HEK293 (cell line): Measurements from ENCODE around the gene L3MBTL3.

ENCODE experiments used
- CTCF ChIA-PET: fragments of 350-600 bp; formaldehyde crosslinking; extraction: SDS; loops from one replicate; lab custom pipeline; 2021; ENCODE audit warnings: antibody characterized with exemption; lab: Yijun Ruan, JAX
- POLR2A ChIA-PET: fragments of 300-600 bp; formaldehyde crosslinking; extraction: SDS; loops from one replicate; lab custom pipeline; 2020; ENCODE audit warnings: antibody characterized with exemption, inconsistent platforms; lab: Yijun Ruan, JAX
- H3K27ac ChIP-seq: fragments of 200-500 bp; sonication (Bioruptor generic); 2 replicates; pipeline ENCODE4 v1.5.1; 2014; ENCODE audit warnings: low read depth, low read length, control low read depth, inconsistent platforms; ENCODE audit errors: extremely low read depth
- H3K36me3 ChIP-seq, 2 experiments: fragments of 200-500 bp in 1 of 2; sonication (Bioruptor generic) in 1 of 2; 1 replicate in 1 of 2; 2 replicates in 1 of 2; pipeline ENCODE4 v1.5.1; 2014 to 2017; ENCODE audit warnings: inconsistent platforms in 2 of 2, low read length in 2 of 2; ENCODE audit not compliant: control insufficient read depth in 2 of 2, insufficient read depth in 1 of 2
- H3K4me1 ChIP-seq: fragments of 200-500 bp; sonication (Bioruptor generic); 2 replicates; pipeline ENCODE4 v1.5.1; 2014; ENCODE audit warnings: mild to moderate bottlenecking, low read length, inconsistent platforms; ENCODE audit not compliant: control insufficient read depth, insufficient read depth
- H3K4me3 ChIP-seq: 2 replicates; pipeline ENCODE4 v1.5.1; 2011; ENCODE audit warnings: low read depth, mild to moderate bottlenecking, control low read depth, low read length, moderate library complexity
- H3K9me3 ChIP-seq: fragments of 200-500 bp; sonication (Bioruptor generic); 2 replicates; pipeline ENCODE4 v1.5.1; 2014; ENCODE audit warnings: low read depth, low read length, inconsistent platforms; ENCODE audit not compliant: control insufficient read depth, insufficient read depth
- GFI1B ChIP-seq: fragments of 450-650 bp; formaldehyde crosslinking; IDR thresholded peaks from 2 replicates; pipeline ENCODE4 v1.5.1; 2016; ENCODE audit warnings: missing biosample characterization, missing genetic modification characterization
- HIC1 ChIP-seq: fragments of 450-650 bp; formaldehyde crosslinking; IDR thresholded peaks from 2 replicates; pipeline ENCODE4 v1.5.1; 2016; ENCODE audit warnings: missing biosample characterization, missing genetic modification characterization
- PRDM4 ChIP-seq: fragments of 450-650 bp; formaldehyde crosslinking; IDR thresholded peaks from 2 replicates; pipeline ENCODE4 v1.5.1; 2017; ENCODE audit warnings: missing biosample characterization, missing genetic modification characterization
- REPIN1 ChIP-seq: fragments of 450-650 bp; formaldehyde crosslinking; IDR thresholded peaks from 2 replicates; pipeline ENCODE4 v1.5.1; 2017; ENCODE audit warnings: missing biosample characterization, missing genetic modification characterization, low read depth
- SP7 ChIP-seq: fragments of 450-650 bp; formaldehyde crosslinking; IDR thresholded peaks from 2 replicates; pipeline ENCODE4 v1.5.1; 2016; ENCODE audit warnings: missing biosample characterization, missing genetic modification characterization
- TCF7L2 ChIP-seq: IDR thresholded peaks from 2 replicates; pipeline ENCODE4 v1.6.1; 2011; ENCODE audit warnings: low read depth, mild to moderate bottlenecking, inconsistent platforms, low read length, moderate library complexity, borderline replicate concordance
- ZBTB11 ChIP-seq: fragments of 450-650 bp; formaldehyde crosslinking; conservative IDR thresholded peaks from 2 replicates; pipeline ENCODE4 v1.5.1; 2016; ENCODE audit warnings: low read depth, missing biosample characterization, missing genetic modification characterization
- ZBTB49 ChIP-seq: fragments of 450-650 bp; formaldehyde crosslinking; IDR thresholded peaks from 2 replicates; pipeline ENCODE4 v1.5.1; 2016; ENCODE audit warnings: missing biosample characterization, missing genetic modification characterization, low read depth
- ZFP69B ChIP-seq: fragments of 450-650 bp; formaldehyde crosslinking; IDR thresholded peaks from 2 replicates; pipeline ENCODE4 v1.5.1; 2016; ENCODE audit warnings: missing biosample characterization, missing genetic modification characterization
- ZNF132 ChIP-seq: fragments of 450-650 bp; formaldehyde crosslinking; IDR thresholded peaks from 2 replicates; pipeline ENCODE4 v1.5.1; 2017; ENCODE audit warnings: missing biosample characterization, missing genetic modification characterization, borderline replicate concordance
- ZNF138 ChIP-seq: fragments of 450-650 bp; formaldehyde crosslinking; IDR thresholded peaks from 2 replicates; pipeline ENCODE4 v1.5.1; 2016; ENCODE audit warnings: missing biosample characterization, missing genetic modification characterization, borderline replicate concordance
- ZNF214 ChIP-seq: fragments of 450-650 bp; formaldehyde crosslinking; IDR thresholded peaks from 2 replicates; pipeline ENCODE4 v1.5.1; 2017; ENCODE audit warnings: missing biosample characterization, mild to moderate bottlenecking, missing genetic modification characterization, borderline replicate concordance
- ZNF24 ChIP-seq: fragments of 450-650 bp; formaldehyde crosslinking; IDR thresholded peaks from 2 replicates; pipeline ENCODE4 v1.5.1; 2016; ENCODE audit warnings: missing biosample characterization, missing genetic modification characterization
- ZNF391 ChIP-seq: fragments of 450-650 bp; formaldehyde crosslinking; IDR thresholded peaks from 2 replicates; pipeline ENCODE4 v1.5.1; 2016; ENCODE audit warnings: low read depth, missing biosample characterization, missing genetic modification characterization, borderline replicate concordance
- ZNF501 ChIP-seq: fragments of 450-650 bp; formaldehyde crosslinking; IDR thresholded peaks from 2 replicates; pipeline ENCODE4 v1.5.1; 2016; ENCODE audit warnings: missing biosample characterization, missing genetic modification characterization
- ZNF548 ChIP-seq: fragments of 450-650 bp; formaldehyde crosslinking; IDR thresholded peaks from 2 replicates; pipeline ENCODE4 v1.5.1; 2016; ENCODE audit warnings: missing biosample characterization, missing genetic modification characterization
- ZNF558 ChIP-seq: fragments of 450-650 bp; formaldehyde crosslinking; IDR thresholded peaks from 2 replicates; pipeline ENCODE4 v1.5.1; 2016; ENCODE audit warnings: missing biosample characterization, missing genetic modification characterization
- ZNF660 ChIP-seq: fragments of 450-650 bp; IDR thresholded peaks from 2 replicates; pipeline ENCODE4 v1.5.1; 2018; ENCODE audit warnings: missing biosample characterization, mild to moderate bottlenecking, missing genetic modification characterization
- TF ChIP-seq, protein P1 (sequence below): fragments of 450-650 bp; formaldehyde crosslinking; IDR thresholded peaks from 2 replicates; pipeline ENCODE4 v1.5.1; 2016; ENCODE audit warnings: missing biosample characterization, missing genetic modification characterization, low read depth
- TF ChIP-seq, protein P2 (sequence below): fragments of 450-650 bp; formaldehyde crosslinking; IDR thresholded peaks from 2 replicates; pipeline ENCODE4 v1.5.1; 2017; ENCODE audit warnings: missing biosample characterization, missing genetic modification characterization

L3MBTL3 gene

DNA sequence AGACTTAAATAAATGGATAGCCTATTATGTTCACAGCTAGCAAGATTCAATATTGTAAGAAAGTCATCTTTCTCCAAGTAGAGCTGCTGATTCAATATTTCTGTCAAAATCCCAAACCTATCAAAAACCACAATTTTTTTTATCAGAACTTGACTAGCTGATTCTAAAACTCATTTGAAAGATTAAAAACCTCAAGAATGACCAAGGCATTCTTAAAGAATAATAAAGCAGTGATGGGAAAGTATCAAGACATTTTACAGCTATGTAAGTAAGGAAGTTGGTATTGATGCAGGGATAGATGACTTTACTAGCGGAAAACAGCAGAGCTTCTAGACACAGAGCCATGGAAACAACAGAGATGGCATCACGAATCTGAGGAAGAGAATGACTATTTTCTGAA lies 139.7 kb downstream of the L3MBTL3 start (continued):
- TF ChIP-seq ZBTB49 (tag by site-specific recombination) (no peak), ZNF548 (tag by site-specific recombination) (no peak), ZFP69B (tag by site-specific recombination) (no peak), REPIN1 (tag by site-specific recombination) (no peak)

GRCh38 chr6:130158548-130158947 lies 140.2 kb downstream of the L3MBTL3 start:
- no peaks in the 10 kb centered on the region for H3K36me3 ChIP-seq
- CTCF ChIA-PET: interaction anchor here (0.5 kb wide), 1 partner anchor 146 kb away, joined by 3 read pairs; no protein-coding TSS in a partner anchor
- no peak overlapping the region for H3K27ac ChIP-seq
- POLR2A ChIA-PET: no interaction called here
- no peaks in the 10 kb centered on the region for H3K9me3 ChIP-seq
- no peak overlapping the region for H3K4me3 ChIP-seq
- no peaks in the 10 kb centered on the region for H3K4me1 ChIP-seq
- TF ChIP-seq ZBTB11 (tag by site-specific recombination) (no peak), ZNF660 (tag by site-specific recombination) (no peak), ZNF214 (tag by site-specific recombination) (no peak), HIC1 (no peak), ZNF391 (tag by site-specific recombination) (no peak), ZNF24 (tag by site-specific recombination) (no peak), ZNF138 (tag by site-specific recombination) (no peak), SP7 (no peak), ZNF501 (tag by site-specific recombination) (no peak), ZNF132 (tag by site-specific recombination) (no peak), ZNF558 (no peak), PRDM4 (tag by site-specific recombination) (no peak), TCF7L2 (no peak), GFI1B (tag by site-specific recombination) (no peak)
- TF ChIP-seq, protein P1, sequence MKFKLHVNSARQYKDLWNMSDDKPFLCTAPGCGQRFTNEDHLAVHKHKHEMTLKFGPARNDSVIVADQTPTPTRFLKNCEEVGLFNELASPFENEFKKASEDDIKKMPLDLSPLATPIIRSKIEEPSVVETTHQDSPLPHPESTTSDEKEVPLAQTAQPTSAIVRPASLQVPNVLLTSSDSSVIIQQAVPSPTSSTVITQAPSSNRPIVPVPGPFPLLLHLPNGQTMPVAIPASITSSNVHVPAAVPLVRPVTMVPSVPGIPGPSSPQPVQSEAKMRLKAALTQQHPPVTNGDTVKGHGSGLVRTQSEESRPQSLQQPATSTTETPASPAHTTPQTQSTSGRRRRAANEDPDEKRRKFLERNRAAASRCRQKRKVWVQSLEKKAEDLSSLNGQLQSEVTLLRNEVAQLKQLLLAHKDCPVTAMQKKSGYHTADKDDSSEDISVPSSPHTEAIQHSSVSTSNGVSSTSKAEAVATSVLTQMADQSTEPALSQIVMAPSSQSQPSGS (tag by site-specific recombination): no peak
- TF ChIP-seq, protein P2, sequence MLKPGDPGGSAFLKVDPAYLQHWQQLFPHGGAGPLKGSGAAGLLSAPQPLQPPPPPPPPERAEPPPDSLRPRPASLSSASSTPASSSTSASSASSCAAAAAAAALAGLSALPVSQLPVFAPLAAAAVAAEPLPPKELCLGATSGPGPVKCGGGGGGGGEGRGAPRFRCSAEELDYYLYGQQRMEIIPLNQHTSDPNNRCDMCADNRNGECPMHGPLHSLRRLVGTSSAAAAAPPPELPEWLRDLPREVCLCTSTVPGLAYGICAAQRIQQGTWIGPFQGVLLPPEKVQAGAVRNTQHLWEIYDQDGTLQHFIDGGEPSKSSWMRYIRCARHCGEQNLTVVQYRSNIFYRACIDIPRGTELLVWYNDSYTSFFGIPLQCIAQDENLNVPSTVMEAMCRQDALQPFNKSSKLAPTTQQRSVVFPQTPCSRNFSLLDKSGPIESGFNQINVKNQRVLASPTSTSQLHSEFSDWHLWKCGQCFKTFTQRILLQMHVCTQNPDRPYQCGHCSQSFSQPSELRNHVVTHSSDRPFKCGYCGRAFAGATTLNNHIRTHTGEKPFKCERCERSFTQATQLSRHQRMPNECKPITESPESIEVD (tag by site-specific recombination): no peak
